Gastrocnemius medialis (tissue), 4 donors: ENCODE measurements around the gene BDKRB2.

ENCODE experiments used
- POLR2A ChIP-seq, 2 donors: fragments of 450-650 bp; IDR thresholded peaks; one replicate each; pipeline ENCODE4 v1.6.1; 2017; ENCODE audit warnings: antibody characterized with exemption in 2 of 2, mild to moderate bottlenecking in 2 of 2, moderate library complexity in 2 of 2
- TF ChIP-seq, protein P1 (sequence below), 5 experiments: fragments of 450-650 bp in 3 of 5; fragments of 200-600 bp in 2 of 5; sonication (generic) in 2 of 5; IDR thresholded peaks in 4 of 5; conservative IDR thresholded peaks in 1 of 5; 1 replicate in 4 of 5; 2 replicates in 1 of 5; pipeline ENCODE4 v1.5.1; 2016 to 2019; ENCODE audit warnings: antibody characterized with exemption in 5 of 5, mild to moderate bottlenecking in 3 of 5, moderate library complexity in 3 of 5

DNA sequence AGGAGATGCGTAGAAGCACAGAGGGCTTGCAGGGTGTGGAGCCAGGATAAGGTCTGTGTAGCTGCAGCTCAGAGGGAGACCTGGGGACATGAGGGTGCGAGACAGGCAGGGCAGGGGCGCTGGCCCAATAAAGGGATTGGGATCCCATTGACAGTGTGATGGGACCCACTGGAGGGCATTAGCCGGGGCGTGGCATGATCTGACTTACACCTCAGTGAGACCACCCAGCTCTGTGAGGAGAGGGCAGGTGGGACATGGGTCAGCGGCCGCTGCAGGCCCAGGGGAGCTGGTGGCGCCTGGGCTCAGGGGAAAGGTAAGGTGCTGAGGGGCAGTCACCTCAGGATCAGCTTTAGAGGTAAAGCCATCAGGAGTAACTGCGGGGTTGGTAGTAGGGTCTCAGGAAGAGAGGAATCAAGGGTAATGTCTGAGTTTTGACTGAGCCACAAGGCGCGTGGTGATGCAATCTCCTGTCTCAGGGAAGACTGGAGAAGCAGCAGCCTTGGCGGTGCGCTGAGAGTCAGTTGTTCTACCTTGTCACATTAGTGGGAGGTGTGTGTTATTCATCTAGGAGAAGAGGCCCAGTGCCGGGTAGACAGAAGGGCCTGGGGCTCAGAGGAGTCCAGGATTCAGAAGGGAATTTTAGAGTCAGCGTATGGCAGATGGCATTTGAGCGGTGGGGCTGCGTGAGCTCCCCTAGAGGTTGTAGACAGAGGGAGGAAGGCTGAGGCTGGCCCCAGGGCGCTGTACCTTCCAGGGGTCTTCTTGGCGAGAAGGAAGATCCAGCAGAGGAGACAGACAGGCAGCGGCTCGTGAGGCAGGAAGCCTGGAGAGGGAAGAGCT, 30.8 kb upstream of the BDKRB2 start:
- no peak for TF ChIP-seq POLR2A (IDR thresholded peaks at IDR 0.05)
- TF ChIP-seq, protein P1, sequence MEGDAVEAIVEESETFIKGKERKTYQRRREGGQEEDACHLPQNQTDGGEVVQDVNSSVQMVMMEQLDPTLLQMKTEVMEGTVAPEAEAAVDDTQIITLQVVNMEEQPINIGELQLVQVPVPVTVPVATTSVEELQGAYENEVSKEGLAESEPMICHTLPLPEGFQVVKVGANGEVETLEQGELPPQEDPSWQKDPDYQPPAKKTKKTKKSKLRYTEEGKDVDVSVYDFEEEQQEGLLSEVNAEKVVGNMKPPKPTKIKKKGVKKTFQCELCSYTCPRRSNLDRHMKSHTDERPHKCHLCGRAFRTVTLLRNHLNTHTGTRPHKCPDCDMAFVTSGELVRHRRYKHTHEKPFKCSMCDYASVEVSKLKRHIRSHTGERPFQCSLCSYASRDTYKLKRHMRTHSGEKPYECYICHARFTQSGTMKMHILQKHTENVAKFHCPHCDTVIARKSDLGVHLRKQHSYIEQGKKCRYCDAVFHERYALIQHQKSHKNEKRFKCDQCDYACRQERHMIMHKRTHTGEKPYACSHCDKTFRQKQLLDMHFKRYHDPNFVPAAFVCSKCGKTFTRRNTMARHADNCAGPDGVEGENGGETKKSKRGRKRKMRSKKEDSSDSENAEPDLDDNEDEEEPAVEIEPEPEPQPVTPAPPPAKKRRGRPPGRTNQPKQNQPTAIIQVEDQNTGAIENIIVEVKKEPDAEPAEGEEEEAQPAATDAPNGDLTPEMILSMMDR (IDR thresholded peaks at IDR 0.05 in 4 of 5, conservative IDR thresholded peaks at IDR 0.05 in 1 of 5): no peak
